ENCODE results near the gene PPP1R12A.

DNA sequence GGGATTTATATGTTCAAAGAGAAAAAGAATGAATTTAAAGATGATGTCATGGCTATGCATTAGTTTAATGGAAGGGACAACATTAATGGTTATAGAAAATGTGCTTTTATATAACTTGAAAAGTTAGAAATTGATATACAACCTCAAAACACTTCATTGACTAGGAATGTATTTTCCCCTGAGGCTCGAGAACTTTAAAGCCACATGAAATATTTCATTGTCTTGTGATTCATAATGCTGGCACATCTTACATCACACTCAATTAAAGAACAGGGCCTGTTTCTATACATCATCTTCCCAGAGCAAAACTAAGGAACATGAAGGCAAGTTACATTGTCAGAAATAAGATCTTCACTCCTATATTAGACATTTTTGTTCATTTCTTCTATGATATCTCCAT is 208.9 kb downstream of the PPP1R12A start:
- TF ChIP-seq TAF1 (IDR thresholded peaks at IDR 0.05; ENCODE audit: borderline replicate concordance, insufficient read depth, low read length) (no peak), SIN3A (IDR thresholded peaks at IDR 0.05; ENCODE audit: borderline replicate concordance, insufficient read depth, low read length) (no peak), POLR2AphosphoS5 (IDR thresholded peaks at IDR 0.05; ENCODE audit: low read depth, low read length) (no peak)
- TF ChIP-seq, protein P1, sequence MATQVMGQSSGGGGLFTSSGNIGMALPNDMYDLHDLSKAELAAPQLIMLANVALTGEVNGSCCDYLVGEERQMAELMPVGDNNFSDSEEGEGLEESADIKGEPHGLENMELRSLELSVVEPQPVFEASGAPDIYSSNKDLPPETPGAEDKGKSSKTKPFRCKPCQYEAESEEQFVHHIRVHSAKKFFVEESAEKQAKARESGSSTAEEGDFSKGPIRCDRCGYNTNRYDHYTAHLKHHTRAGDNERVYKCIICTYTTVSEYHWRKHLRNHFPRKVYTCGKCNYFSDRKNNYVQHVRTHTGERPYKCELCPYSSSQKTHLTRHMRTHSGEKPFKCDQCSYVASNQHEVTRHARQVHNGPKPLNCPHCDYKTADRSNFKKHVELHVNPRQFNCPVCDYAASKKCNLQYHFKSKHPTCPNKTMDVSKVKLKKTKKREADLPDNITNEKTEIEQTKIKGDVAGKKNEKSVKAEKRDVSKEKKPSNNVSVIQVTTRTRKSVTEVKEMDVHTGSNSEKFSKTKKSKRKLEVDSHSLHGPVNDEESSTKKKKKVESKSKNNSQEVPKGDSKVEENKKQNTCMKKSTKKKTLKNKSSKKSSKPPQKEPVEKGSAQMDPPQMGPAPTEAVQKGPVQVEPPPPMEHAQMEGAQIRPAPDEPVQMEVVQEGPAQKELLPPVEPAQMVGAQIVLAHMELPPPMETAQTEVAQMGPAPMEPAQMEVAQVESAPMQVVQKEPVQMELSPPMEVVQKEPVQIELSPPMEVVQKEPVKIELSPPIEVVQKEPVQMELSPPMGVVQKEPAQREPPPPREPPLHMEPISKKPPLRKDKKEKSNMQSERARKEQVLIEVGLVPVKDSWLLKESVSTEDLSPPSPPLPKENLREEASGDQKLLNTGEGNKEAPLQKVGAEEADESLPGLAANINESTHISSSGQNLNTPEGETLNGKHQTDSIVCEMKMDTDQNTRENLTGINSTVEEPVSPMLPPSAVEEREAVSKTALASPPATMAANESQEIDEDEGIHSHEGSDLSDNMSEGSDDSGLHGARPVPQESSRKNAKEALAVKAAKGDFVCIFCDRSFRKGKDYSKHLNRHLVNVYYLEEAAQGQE (IDR thresholded peaks at IDR 0.05; ENCODE audit: insufficient read depth in 1 of 2, low read depth in 2 of 2, low read length in 2 of 2), result no peak

Measured in PFSK-1 (cell line).